HFFc6 (cell line): ENCODE measurements around the gene PKN1. TPM values are rescaled to one million over a fixed set of nuclear protein-coding genes. Genes with fewer than 3 reads are reported as not detected.
"Not testable (repeated sequence)": the region's sequence is repeated elsewhere in the genome, so short reads cannot be mapped to it uniquely, and the experiment has no call there.

Experiments
- DNase-seq: peaks from one replicate; pipeline ENCODE4 v3.0.0-alpha.2; 2018
- H3K27ac Mint-ChIP-seq: 2 replicates; pipeline ENCODE4 v1.8.0; 2020; ENCODE audit warnings: mild to moderate bottlenecking, mixed read lengths
- H3K27me3 Mint-ChIP-seq: 2 replicates; pipeline ENCODE4 v1.8.0; 2021; ENCODE audit warnings: mild to moderate bottlenecking, moderate library complexity, mixed read lengths; ENCODE audit not compliant: insufficient read depth
- H3K36me3 Mint-ChIP-seq: 2 replicates; pipeline ENCODE4 v1.8.0; 2021; ENCODE audit warnings: low read depth, mixed read lengths
- H3K4me1 Mint-ChIP-seq: 2 replicates; pipeline ENCODE4 v1.8.0; 2020; ENCODE audit warnings: low read depth, mixed read lengths
- H3K4me3 Mint-ChIP-seq: 2 replicates; pipeline ENCODE4 v1.8.0; 2020; ENCODE audit warnings: mild to moderate bottlenecking, moderate library complexity, mixed read lengths
- H3K9me3 Mint-ChIP-seq: 2 replicates; pipeline ENCODE4 v1.8.0; 2020; ENCODE audit warnings: mild to moderate bottlenecking, mixed read lengths
- total RNA-seq, 6 experiments: library from RNA; stranded (reverse); fragmentation: NEBNext Ultra II Directional; extraction: Animal tissue kit (Norgen Biotek cat#: 25700); gene quantifications; 2 replicates in 1 of 6; 3 replicates in 5 of 6; pipeline ENCODE4 v1.2.3, GENCODE V29; 2021
- TF ChIP-seq, protein P1 (sequence below): fragments of 200-600 bp; sonication (generic); IDR thresholded peaks from 2 replicates; pipeline ENCODE4 v1.5.0; 2021; ENCODE audit warnings: antibody characterized with exemption, mild to moderate bottlenecking

Gene PKN1
- total RNA-seq, 6 experiments from 2014 or later, result 132 to 173 (median 149) TPM

DNA sequence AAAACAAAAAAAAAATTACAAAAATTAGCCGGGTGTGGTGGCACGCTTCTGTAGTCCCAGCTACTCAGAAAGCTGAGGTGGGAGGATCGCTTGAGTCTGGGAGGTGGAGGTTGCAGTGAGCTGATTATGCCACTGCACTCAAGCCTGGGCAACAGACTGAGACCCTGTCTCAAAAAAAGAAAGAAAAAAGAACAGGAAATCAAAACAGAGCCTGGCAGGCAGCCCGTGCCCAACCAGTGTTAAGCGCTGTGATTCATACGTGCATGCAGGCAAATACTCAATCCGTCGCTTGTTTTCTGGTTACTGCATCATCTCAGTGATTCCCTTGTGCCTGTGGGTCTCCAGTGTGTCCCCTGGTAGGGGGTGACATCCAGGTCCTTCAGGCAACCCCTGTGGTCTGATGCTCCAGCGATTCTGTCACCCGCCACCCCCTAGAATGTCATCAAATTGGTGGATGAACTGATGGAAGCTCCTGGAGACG, 32.1 kb upstream of the PKN1 start:
- Mint-ChIP-seq H3K27ac (peak overlapping the region; percentile 84; the same call in 1 of the 2 replicates), H3K27me3 (peaks cover 3% of the 10 kb centered on the region; the same call in 1 of the 2 replicates), H3K4me1 (peaks cover 18% of the 10 kb centered on the region), H3K4me3 (no peak overlapping the region), H3K36me3 (peaks cover 40% of the 10 kb centered on the region), H3K9me3 (no peaks in the 10 kb centered on the region)
- DNase-seq, result no peak
- TF ChIP-seq, protein P1, sequence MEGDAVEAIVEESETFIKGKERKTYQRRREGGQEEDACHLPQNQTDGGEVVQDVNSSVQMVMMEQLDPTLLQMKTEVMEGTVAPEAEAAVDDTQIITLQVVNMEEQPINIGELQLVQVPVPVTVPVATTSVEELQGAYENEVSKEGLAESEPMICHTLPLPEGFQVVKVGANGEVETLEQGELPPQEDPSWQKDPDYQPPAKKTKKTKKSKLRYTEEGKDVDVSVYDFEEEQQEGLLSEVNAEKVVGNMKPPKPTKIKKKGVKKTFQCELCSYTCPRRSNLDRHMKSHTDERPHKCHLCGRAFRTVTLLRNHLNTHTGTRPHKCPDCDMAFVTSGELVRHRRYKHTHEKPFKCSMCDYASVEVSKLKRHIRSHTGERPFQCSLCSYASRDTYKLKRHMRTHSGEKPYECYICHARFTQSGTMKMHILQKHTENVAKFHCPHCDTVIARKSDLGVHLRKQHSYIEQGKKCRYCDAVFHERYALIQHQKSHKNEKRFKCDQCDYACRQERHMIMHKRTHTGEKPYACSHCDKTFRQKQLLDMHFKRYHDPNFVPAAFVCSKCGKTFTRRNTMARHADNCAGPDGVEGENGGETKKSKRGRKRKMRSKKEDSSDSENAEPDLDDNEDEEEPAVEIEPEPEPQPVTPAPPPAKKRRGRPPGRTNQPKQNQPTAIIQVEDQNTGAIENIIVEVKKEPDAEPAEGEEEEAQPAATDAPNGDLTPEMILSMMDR, result no peak

- Mint-ChIP-seq H3K36me3 (peaks cover 44% of the 10 kb centered on the region), H3K9me3 (peaks cover 2% of the 10 kb centered on the region; the same call in 1 of the 2 replicates), H3K4me1 (peaks cover 18% of the 10 kb centered on the region), H3K4me3 (no peak overlapping the region), H3K27ac (peak overlapping the region; percentile 84; the same call in 1 of the 2 replicates), H3K27me3 (peaks cover 5% of the 10 kb centered on the region)
- DNase-seq, result no peak
- TF ChIP-seq, protein P1, result no peak
These were observed 31.5 kb upstream of the PKN1 start for GRCh38 chr19:14401468-14402195.

DNA sequence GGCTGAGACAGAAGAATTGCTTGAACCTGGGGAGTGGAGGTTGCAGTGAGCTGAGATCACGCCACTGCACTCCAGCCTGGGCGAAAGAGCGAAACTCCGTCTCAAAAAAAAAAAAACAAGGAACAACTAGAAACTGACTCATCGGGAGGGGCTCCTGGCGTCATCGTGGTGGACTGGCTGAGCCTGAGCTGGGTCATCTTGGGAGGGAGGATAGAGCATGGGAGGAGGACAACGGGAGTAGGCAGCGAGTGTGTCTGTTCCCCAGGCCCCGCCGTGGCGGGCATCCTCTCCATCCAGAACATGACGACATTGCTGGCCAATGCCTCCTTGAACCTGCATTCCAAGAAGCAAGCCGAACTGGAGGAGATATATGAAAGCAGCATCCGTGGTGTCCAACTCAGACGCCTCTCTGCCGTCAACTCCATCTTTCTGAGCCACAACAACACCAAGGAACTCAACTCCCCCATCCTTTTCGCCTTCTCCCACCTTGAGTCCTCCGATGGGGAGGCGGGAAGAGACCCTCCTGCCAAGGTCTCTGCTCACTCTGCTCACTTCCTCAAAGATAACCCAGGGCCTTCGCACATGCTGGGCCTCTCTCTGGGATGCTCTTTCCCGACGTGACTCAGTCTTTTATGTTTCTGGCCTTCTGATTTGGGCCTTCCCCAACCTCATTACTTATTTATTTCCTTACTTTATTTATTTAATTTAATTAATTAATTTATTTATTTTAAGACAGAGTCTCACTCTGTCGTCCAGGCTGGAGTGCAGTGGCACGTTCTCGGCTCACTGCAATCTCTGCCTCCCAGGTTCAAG, 30.6 kb upstream of the PKN1 start:
- H3K4me1 Mint-ChIP-seq, result peaks cover 18% of the 10 kb centered on the region
- no peak overlapping the region for H3K4me3 Mint-ChIP-seq
- peaks cover 5% of the 10 kb centered on the region for H3K27me3 Mint-ChIP-seq
- H3K36me3 Mint-ChIP-seq, result peaks cover 44% of the 10 kb centered on the region
- TF ChIP-seq, protein P1, result no peak
- peaks cover 7% of the 10 kb centered on the region; the same call in 1 of the 2 replicates for H3K9me3 Mint-ChIP-seq
- DNase-seq, result peak; percentile 51
- peak overlapping the region; percentile 84 for H3K27ac Mint-ChIP-seq

GRCh38 chr19:14403145-14403930, 29.8 kb upstream of the PKN1 start:
- H3K27me3 Mint-ChIP-seq, H3K4me3 Mint-ChIP-seq, DNase-seq, H3K9me3 Mint-ChIP-seq, H3K27ac Mint-ChIP-seq: not testable (repeated sequence)
- H3K4me1 Mint-ChIP-seq, result peaks cover 18% of the 10 kb centered on the region
- peaks cover 42% of the 10 kb centered on the region for H3K36me3 Mint-ChIP-seq

- peaks cover 11% of the 10 kb centered on the region for H3K27me3 Mint-ChIP-seq
- no peak for DNase-seq
- peaks cover 45% of the 10 kb centered on the region for H3K36me3 Mint-ChIP-seq
- no peak overlapping the region for H3K4me3 Mint-ChIP-seq
- TF ChIP-seq, protein P1, result no peak
- peaks cover 18% of the 10 kb centered on the region for H3K4me1 Mint-ChIP-seq
- peak overlapping the region; percentile 27; the same call in 1 of the 2 replicates for H3K27ac Mint-ChIP-seq
- peaks cover 7% of the 10 kb centered on the region; the same call in 1 of the 2 replicates for H3K9me3 Mint-ChIP-seq
These were observed 28.8 kb upstream of the PKN1 start for GRCh38 chr19:14404312-14404711.
